ENCODE results near the gene PLEKHJ1.

The PLEKHJ1 gene

GRCh38 chr19:2234996-2235380 lies 1.1 kb downstream of the PLEKHJ1 start:
- no peak for DNase-seq (ENCODE audit: low read depth)

DNA sequence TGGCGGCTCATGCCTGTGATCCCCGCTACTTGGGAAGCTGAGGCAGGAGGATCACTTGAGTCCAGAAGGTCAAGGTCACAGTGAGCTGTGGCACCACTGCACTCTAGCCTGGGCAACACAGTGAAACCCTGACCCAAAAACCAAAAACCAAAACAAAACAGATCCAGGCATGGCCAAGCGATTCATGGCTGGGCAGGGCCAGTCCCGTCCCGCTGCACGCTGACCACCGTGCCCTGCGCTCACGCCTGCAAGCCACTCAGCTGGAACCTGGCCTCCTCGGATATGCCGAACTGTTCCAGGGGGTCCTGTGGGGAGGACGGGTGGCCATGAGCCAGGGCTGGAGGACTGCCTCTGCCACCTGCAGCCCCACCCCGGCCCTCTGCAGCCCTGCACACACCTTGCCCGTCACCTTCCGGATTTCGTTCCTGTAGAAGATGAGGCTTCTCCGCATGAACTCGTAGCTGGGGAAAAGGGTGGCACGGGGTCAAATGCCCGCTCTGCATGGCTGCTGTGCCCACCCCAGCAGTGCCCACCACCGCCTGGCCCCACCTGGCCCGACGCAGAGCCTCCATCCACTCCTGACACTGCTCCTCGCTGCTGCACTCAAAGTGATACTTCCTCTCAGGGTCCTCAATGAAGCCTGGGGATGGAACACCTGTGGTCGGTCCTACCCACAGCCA lies 2.4 kb downstream of the PLEKHJ1 start:
- no peak for DNase-seq (ENCODE audit: low read depth)

DNA sequence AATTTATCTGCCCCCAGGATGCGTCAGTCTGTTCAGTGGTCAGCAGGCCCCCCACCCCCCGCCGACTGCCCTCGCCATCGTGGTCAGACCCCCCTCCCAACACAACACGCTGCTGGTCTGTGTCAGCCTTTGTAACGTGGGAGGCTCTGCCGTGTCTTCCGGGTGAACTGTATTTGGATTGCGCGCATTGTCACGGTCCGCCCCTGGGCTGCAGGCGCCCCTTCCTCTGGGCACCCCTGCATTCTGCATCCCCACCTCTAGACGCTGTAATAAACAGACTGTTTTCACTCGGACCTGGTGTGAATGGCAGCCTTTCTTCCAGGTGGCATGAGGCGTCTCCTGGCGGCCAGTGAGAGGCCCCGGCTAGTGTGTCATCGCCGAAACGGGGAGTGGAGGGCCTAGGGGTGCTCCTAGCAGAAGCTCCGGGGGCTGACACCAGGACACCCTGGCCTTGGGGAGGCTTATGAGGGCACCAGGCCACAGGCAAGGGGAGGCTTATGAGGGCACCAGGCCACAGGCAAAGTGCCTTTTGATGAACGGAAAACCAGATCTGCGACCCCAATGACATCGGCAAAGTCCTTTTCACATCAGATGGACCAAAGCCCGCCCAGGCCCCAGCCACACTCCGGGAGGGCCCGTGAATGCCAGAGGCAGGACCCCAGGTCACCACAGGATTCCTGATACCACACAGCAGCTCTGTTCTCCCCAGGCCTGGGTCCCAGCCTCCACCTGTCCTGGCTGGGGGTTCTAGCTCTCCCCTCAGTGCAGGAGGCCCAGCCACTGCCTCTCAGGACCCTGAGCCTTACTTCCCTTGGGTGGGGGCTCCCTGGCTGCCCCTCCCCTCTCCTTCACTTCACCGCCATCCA lies 3.6 kb downstream of the PLEKHJ1 start:
- DNase-seq (ENCODE audit: low read depth) = no peak

- no peak for DNase-seq (ENCODE audit: low read depth)
Observed at GRCh38 chr19:2231621-2232221, 4.4 kb downstream of the PLEKHJ1 start.

DNA sequence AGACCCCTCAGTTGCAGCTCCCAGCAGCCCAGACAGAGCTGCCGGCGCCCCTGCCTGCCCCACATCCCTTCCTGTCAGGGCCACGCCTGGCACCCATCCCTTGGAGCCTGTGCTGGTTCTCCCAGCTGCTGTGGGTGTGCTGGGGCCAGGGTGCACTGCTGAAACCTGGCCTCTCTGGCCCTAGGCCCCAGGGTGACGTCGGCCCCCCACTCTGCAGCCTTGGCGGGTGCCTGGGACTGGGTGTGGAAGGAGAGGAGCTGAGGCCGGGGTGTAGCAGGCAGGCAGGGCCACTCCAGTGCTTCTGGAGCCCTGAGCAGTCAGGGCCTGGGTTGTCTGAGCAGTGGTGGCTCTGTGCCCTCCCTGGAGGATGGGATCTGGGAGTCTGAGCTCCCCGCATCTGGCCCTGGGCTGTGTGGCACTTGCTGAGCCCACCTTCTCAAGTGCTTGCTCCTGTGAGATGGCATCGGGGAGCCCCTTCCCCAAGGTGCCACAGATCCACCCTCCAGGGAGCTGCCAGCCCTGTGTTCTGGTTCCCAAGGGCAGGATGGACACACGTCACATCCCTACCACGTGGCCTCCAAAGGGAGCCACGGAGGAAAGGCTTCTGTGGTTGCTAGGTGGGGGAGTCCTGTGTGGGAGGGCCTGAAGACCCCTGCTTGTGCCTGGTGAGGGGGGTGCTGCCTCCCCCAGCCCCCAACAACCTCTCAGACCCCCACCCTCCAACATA lies 5.2 kb downstream of the PLEKHJ1 start:
- no peak for DNase-seq (ENCODE audit: low read depth)

- DNase-seq (ENCODE audit: low read depth) = no peak
Observed at GRCh38 chr19:2230033-2230531, 6.0 kb downstream of the PLEKHJ1 start.

- DNase-seq (ENCODE audit: low read depth) = no peak
Observed at GRCh38 chr19:2229103-2230032, 6.8 kb downstream of the PLEKHJ1 start.

DNA sequence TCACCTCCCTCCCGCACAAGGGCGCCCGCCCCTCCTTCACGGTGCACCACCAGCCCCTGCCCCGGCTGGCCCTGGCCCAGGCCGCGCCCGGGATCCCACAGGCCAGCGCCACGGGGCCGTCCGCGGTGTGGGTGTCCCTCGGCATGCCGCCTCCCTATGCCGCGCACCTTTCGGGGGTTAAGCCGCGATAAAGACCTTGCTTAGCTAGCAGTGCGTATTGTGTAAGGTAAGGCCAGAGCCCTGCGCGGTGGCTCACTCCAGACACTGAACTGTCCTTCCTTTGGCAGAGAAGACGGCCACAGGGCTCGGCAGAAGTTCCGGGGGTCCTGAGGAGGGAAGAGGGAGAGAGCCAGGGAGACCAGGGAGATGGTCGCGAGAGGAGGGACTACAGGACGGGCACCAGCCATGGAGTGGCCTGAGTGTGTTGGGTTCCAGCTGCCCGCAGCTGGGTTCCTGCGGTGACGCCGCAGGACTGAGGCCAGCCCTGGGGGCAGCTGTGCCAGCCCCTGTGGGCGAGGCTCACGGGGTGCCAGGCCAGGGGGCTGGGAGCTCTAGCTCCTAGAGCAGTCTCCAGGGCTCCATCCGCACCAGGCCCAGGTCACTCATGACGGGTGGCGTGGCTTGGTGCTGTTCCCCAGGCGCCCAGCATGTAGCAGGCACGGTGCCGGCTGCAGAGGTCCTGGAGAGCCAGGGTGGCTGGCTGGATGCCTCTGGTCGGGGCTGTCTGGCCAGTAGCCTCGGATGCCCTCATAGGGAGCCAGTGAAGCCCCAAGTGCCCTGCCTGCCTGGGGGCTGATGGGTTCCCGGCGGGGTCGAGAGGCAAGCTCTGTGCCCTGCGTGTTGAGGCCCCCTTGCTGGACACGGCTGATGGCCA lies 7.7 kb downstream of the PLEKHJ1 start:
- no peak for DNase-seq (ENCODE audit: low read depth)

- DNase-seq (ENCODE audit: low read depth) = no peak
Observed at GRCh38 chr19:2227415-2228156, 8.5 kb downstream of the PLEKHJ1 start.

DNA sequence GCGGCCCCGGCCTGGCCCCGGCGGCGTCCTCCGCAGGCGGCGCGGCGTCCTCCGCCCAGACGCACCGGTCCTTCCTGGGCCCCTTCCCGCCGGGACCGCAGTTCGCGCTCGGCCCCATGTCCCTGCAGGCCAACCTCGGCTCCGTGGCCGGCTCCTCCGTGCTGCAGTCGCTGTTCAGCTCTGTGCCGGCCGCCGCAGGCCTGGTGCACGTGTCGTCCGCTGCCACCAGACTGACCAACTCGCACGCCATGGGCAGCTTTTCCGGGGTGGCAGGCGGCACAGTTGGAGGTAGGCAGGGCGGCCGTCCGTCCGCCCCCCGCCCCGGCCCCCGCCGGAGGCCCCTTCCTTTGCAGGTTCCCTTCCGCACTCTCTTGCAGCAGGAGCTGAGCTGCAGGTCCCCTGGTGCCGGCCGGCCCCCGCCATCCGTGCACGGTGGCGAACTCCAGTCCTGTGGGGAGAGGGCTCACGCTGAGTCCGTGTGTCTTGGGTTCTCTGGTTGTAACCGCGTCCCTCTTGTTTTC lies 9.2 kb downstream of the PLEKHJ1 start:
- DNase-seq (ENCODE audit: low read depth) = no peak

DNA sequence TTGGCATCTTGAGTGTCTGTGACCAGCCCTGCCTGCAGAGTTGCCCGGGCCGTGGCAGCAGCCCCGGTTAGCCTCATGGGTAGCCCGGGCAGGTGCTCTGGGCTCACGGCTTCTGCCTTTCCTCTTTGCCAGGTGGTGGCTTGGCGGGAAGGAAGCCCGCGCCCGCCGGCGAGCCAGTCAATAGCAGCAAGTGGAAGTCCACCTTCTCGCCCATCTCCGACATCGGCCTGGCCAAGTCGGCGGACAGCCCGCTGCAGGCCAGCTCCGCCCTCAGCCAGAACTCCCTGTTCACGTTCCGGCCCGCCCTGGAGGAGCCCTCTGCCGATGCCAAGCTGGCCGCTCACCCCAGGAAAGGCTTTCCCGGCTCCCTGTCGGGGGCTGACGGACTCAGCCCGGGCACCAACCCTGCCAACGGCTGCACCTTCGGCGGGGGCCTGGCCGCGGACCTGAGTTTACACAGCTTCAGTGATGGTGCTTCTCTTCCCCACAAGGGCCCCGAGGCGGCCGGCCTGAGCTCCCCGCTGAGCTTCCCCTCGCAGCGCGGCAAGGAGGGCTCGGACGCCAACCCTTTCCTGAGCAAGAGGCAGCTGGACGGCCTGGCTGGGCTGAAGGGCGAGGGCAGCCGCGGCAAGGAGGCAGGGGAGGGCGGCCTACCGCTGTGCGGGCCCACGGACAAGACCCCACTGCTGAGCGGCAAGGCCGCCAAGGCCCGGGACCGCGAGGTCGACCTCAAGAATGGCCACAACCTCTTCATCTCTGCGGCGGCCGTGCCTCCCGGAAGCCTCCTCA lies 9.9 kb downstream of the PLEKHJ1 start:
- DNase-seq (ENCODE audit: low read depth) = no peak

GRCh38 chr19:2225415-2226050 lies 10.6 kb downstream of the PLEKHJ1 start:
- no peak for DNase-seq (ENCODE audit: low read depth)

DNA sequence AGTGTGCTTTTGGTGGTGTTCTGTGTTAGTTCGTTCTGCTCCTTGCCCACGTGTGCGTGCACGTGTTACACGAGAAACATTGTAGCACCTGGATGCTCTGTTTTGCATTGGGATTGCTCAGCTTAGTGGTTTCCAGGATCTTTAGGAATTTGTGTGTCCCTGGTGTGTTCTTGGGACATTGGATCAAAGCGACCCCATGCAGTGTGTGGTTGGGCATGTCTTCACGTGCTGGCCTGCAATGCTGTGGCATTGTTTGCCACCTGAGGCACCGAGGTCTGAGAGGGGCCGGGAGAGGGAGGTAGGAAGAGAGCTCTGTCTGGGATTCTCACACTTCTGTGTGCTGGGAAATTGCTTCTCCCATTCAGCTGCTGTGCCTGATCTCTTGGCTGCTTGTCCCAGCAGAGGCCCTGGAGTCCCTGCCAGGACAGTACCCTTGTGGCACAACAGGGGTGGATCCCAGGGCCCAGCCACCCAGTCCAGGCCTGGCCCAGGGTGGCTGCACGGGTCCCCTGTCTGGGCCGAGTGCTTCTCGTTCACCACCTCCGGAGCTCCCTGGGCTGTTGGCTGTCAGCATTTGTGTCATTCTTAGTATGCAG lies 11.3 kb downstream of the PLEKHJ1 start:
- DNase-seq (ENCODE audit: low read depth) = no peak

GRCh38 chr19:2223959-2224358 lies 12.2 kb downstream of the PLEKHJ1 start:
- DNase-seq (ENCODE audit: low read depth) = no peak

- DNase-seq (ENCODE audit: low read depth) = no peak
Observed at GRCh38 chr19:2223391-2223790, 12.7 kb downstream of the PLEKHJ1 start.

DNA sequence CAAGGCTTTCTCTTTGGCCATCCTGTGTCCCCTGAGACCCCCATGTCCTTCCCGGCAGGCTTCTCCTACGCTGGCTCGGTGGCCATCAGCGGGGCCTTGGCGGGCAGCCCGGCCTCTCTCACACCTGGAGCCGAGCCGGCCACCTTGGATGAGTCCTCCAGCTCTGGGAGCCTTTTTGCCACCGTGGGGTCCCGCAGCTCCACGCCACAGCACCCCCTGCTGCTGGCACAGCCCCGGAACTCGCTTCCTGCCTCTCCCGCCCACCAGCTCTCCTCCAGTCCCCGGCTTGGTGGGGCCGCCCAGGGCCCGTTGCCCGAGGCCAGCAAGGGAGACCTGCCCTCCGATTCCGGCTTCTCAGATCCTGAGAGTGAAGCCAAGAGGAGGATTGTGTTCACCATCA lies 14.2 kb downstream of the PLEKHJ1 start:
- DNase-seq (ENCODE audit: low read depth) = no peak

DNA sequence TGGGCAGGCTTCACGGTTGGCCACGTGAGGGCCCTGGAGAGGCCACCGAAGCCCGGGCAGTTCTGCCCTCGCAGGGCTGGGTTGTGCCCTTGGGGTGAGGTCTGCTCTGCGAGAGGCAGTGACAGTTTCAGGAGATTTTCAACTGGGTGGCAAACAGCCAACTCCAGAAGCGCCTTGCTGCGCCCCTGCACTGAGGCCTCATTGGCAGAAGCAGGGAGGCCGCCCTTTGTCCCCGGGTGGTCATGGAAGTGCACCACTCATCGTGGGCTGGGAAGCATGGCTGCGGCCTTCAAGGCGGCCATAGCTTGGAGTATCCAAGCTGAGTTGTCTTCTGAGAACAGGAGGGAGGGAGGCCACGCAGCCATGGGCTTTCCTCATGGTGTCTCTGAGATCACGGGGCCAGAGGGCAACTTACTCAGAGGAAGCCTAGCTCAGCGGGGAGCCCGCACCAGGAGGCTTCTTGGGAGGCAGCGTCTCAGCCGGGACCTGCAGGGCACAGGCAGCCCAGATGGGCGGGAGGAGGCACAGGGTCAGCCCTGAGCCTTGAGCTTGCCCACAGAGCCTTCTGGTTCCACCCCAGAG lies 14.8 kb downstream of the PLEKHJ1 start:
- no peak for DNase-seq (ENCODE audit: low read depth)

Data from stimulated activated CD8-positive, alpha-beta memory T cell treated with anti-CD3 and anti-CD28 coated beads, Interleukin-15, amount 100 ng/mL, for 24 hours (primary cell).